ENCODE data around the gene DGKI. TPM values are rescaled to one million over a fixed set of nuclear protein-coding genes. Genes with fewer than 3 reads are reported as not detected.

The DGKI gene
- total RNA-seq, 1 experiment from 2014 or later: not detected

GRCh38 chr7:137519947-137520346 is 326.8 kb downstream of the DGKI start:
- in situ Hi-C loops (cut with HindIII; ENCODE audit: low pct_unique_long_range_greater_than_20kb, low sequenced_read_pairs) (no loop called here), intact Hi-C loops (cut with micrococcal nuclease; ENCODE audit: unreplicated experiment) (no loop called here)
- Histone ChIP-seq H3K9me3 (ENCODE audit: control insufficient read depth, insufficient read depth, low read depth, low read length) (no peaks in the 10 kb centered on the region), H3K4me3 (ENCODE audit: low read depth in 2 of 2, low read length in 2 of 2) (no peak overlapping the region), H3K27ac (ENCODE audit: low read length) (no peak overlapping the region), H3K36me3 (ENCODE audit: control insufficient read depth, insufficient read depth, low read length) (no peaks in the 10 kb centered on the region), H3K4me1 (ENCODE audit: control insufficient read depth, insufficient read depth, low read length) (no peaks in the 10 kb centered on the region), H3K27me3 (ENCODE audit: control insufficient read depth, insufficient read depth, low read length) (no peaks in the 10 kb centered on the region)
- TF ChIP-seq TCF7L2 (IDR thresholded peaks at IDR 0.05; ENCODE audit: low read depth, low read length) (no peak), POLR2AphosphoS5 (IDR thresholded peaks at IDR 0.05; ENCODE audit: low read depth, low read length) (no peak), REST (IDR thresholded peaks at IDR 0.05; ENCODE audit: insufficient read depth in 1 of 2, low read depth in 2 of 2, low read length in 1 of 2) (no peak), SIN3A (IDR thresholded peaks at IDR 0.05; ENCODE audit: borderline replicate concordance, insufficient read depth, low read depth, low read length) (no peak), CTCF (IDR thresholded peaks at IDR 0.05) (no peak)
- no TSS peak for BruUV-seq (replicated peaks)
- POLR2A ChIA-PET: interaction anchor here (0.6 kb wide), 1 partner anchor 136 kb away, joined by 15 read pairs; no protein-coding TSS in a partner anchor
- CTCF ChIA-PET: interaction anchor here (0.6 kb wide), 1 partner anchor 43 kb away, joined by 3 read pairs; no protein-coding TSS in a partner anchor
- DNase-seq (ENCODE audit: low read depth, low spot score) (no peak), ATAC-seq (no peak)

GRCh38 chr7:137519181-137519691 is 327.5 kb downstream of the DGKI start:
- BruUV-seq (replicated peaks): no TSS peak
- intact Hi-C loops (cut with micrococcal nuclease; ENCODE audit: unreplicated experiment) (no loop called here), in situ Hi-C loops (cut with HindIII; ENCODE audit: low pct_unique_long_range_greater_than_20kb, low sequenced_read_pairs) (no loop called here)
- no peak for ATAC-seq
- Histone ChIP-seq H3K27ac (ENCODE audit: low read length) (no peak overlapping the region), H3K4me1 (ENCODE audit: control insufficient read depth, insufficient read depth, low read length) (no peaks in the 10 kb centered on the region), H3K9me3 (ENCODE audit: control insufficient read depth, insufficient read depth, low read depth, low read length) (no peaks in the 10 kb centered on the region), H3K36me3 (ENCODE audit: control insufficient read depth, insufficient read depth, low read length) (no peaks in the 10 kb centered on the region), H3K4me3 (ENCODE audit: low read depth in 2 of 2, low read length in 2 of 2) (no peak overlapping the region), H3K27me3 (ENCODE audit: control insufficient read depth, insufficient read depth, low read length) (no peaks in the 10 kb centered on the region)
- DNase-seq (ENCODE audit: low read depth, low spot score): no peak
- ChIA-PET CTCF (no interaction called here), POLR2A (interaction anchor here (0.6 kb wide), 1 partner anchor 137 kb away, joined by 15 read pairs; no protein-coding TSS in a partner anchor)
- TF ChIP-seq CTCF (IDR thresholded peaks at IDR 0.05) (no peak), REST (IDR thresholded peaks at IDR 0.05; ENCODE audit: insufficient read depth in 1 of 2, low read depth in 2 of 2, low read length in 1 of 2) (no peak), SIN3A (IDR thresholded peaks at IDR 0.05; ENCODE audit: borderline replicate concordance, insufficient read depth, low read depth, low read length) (no peak), TCF7L2 (IDR thresholded peaks at IDR 0.05; ENCODE audit: low read depth, low read length) (no peak), POLR2AphosphoS5 (IDR thresholded peaks at IDR 0.05; ENCODE audit: low read depth, low read length) (no peak)
